ENCODE measurements around the gene CEP68.

Gene CEP68

DNA sequence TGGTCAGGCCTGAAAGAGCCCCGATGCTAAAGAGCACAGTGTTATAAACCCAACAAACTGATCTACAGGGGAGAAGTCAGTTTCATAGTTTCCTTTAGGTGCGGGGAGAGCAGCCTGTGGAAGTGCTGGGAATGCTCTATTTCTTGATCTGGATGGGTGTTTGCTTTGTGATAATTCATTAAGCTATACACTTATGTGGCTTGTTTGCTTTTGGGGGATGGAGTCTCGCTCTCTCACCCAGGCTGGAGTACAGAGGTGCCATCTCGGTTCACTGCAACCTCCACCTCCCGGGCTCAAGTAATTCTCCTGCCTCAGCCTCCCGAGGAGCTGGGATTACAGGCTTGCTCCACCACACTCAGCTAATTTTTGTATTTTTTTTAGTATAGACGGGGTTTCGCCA lies 30.1 kb upstream of the CEP68 start:
- TF ChIP-seq CTCF (IDR thresholded peaks at IDR 0.05) = no peak

GRCh38 chr2:65026704-65027464 lies 29.3 kb upstream of the CEP68 start:
- no peak for TF ChIP-seq CTCF (IDR thresholded peaks at IDR 0.05)

DNA sequence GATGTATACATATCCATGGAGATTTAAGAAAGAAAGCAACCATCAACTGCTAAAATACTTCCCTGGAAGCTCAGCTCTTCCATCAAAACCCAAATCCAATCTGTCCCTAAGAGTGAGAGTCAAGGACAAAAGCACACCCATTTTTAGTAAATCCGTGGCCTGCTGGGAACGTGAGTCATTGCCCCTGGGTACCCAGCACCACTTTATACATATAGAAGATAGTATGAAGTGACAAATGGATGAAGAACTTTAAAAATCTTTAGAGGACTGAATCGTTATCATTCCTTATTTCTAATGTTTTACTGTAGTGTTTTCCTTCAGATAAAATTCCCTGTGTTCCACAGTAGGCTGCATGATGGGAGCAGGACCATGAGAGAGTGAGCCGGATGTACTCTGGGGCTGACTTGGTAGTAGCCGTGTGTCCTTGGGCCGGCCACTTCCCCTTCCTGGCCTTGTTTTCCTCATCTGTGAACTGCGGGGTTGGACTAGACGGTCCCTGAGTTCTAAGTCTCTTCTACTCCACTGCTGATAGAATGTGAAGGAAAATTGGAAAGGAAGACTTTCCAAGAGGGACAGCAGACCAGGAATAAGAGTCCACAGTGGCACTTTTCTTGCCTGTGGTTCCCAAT lies 28.5 kb upstream of the CEP68 start:
- TF ChIP-seq CTCF (IDR thresholded peaks at IDR 0.05) = no peak

- no peak for TF ChIP-seq CTCF (IDR thresholded peaks at IDR 0.05)
Measured at GRCh38 chr2:65030476-65031332, 25.5 kb upstream of the CEP68 start.

- TF ChIP-seq CTCF (IDR thresholded peaks at IDR 0.05) = no peak
Measured at GRCh38 chr2:65031341-65032018, 24.7 kb upstream of the CEP68 start.

GRCh38 chr2:65032019-65032975 lies 23.9 kb upstream of the CEP68 start:
- no peak for TF ChIP-seq CTCF (IDR thresholded peaks at IDR 0.05)

Measured in LNCAP (cell line).